Measurements from ENCODE around the gene STK10.
A peak's percentile ranks its signal among the peaks of the same experiment; 100 is the strongest.

Gene STK10

GRCh38 chr5:172188893-172189692, 1.1 kb upstream of the STK10 start:
- no peak for DNase-seq (ENCODE audit: low read depth in 2 of 2)

GRCh38 chr5:172187118-172188032, 649 bp downstream of the STK10 start:
- DNase-seq (ENCODE audit: low read depth in 2 of 2): peak; percentile 33 to 61

GRCh38 chr5:172186114-172186695, 1.8 kb downstream of the STK10 start:
- DNase-seq (ENCODE audit: low read depth in 2 of 2): no peak

- DNase-seq (ENCODE audit: low read depth in 2 of 2): no peak
These were observed 2.9 kb downstream of the STK10 start for GRCh38 chr5:172185096-172185461.

GRCh38 chr5:172183881-172184280, 4.1 kb downstream of the STK10 start:
- DNase-seq (ENCODE audit: low read depth in 2 of 2): no peak

- DNase-seq (ENCODE audit: low read depth in 2 of 2): no peak
These were observed 5.7 kb downstream of the STK10 start for GRCh38 chr5:172182291-172182690.

- DNase-seq (ENCODE audit: low read depth in 2 of 2): no peak
These were observed 7.1 kb downstream of the STK10 start for GRCh38 chr5:172180936-172181335.

GRCh38 chr5:172178991-172179989, 8.7 kb downstream of the STK10 start:
- DNase-seq (ENCODE audit: low read depth in 2 of 2): peak in 1 of 2 donors; percentile 19

- no peak for DNase-seq (ENCODE audit: low read depth in 2 of 2)
These were observed 9.6 kb downstream of the STK10 start for GRCh38 chr5:172178301-172178987.

GRCh38 chr5:172177176-172177575, 10.8 kb downstream of the STK10 start:
- no peak for DNase-seq (ENCODE audit: low read depth in 2 of 2)

- peak; percentile 77 to 80 for DNase-seq (ENCODE audit: low read depth in 2 of 2)
These were observed 12.7 kb downstream of the STK10 start for GRCh38 chr5:172175263-172175719.

GRCh38 chr5:172173564-172174153, 14.4 kb downstream of the STK10 start:
- DNase-seq (ENCODE audit: low read depth in 2 of 2): peak; percentile 50 to 57

GRCh38 chr5:172172912-172173563, 15.0 kb downstream of the STK10 start:
- no peak for DNase-seq (ENCODE audit: low read depth in 2 of 2)

- no peak for DNase-seq (ENCODE audit: low read depth in 2 of 2)
These were observed 16.9 kb downstream of the STK10 start for GRCh38 chr5:172171118-172171517.

- no peak for DNase-seq (ENCODE audit: low read depth in 2 of 2)
These were observed 17.7 kb downstream of the STK10 start for GRCh38 chr5:172170251-172170701.

GRCh38 chr5:172169216-172169615, 18.8 kb downstream of the STK10 start:
- no peak for DNase-seq (ENCODE audit: low read depth in 2 of 2)

- no peak for DNase-seq (ENCODE audit: low read depth in 2 of 2)
These were observed 19.7 kb downstream of the STK10 start for GRCh38 chr5:172168311-172168710.

- DNase-seq (ENCODE audit: low read depth in 2 of 2): no peak
These were observed 20.1 kb downstream of the STK10 start for GRCh38 chr5:172167895-172168294.

- no peak for DNase-seq (ENCODE audit: low read depth in 2 of 2)
These were observed 21.8 kb downstream of the STK10 start for GRCh38 chr5:172166030-172166826.

Data from stimulated activated CD8-positive, alpha-beta memory T cell treated with anti-CD3 and anti-CD28 coated beads, Interleukin-15, amount 100 ng/mL, for 4 hours (primary cell).